DND-41 (cell line): ENCODE results near the gene RGS6.

ENCODE experiments used
- ATAC-seq: fragments of 200-7000 bp; cut with Tn5 transposase; 3 replicates; pipeline ENCODE4 v1.9.1; 2021; ENCODE audit warnings: low read depth; ENCODE audit not compliant: insufficient read depth
- DNase-seq: peaks from one replicate; pipeline ENCODE4 v3.0.0-alpha.2; 2020
- H2AFZ ChIP-seq: 2 replicates; pipeline ENCODE4 v1.6.0; 2012; ENCODE audit warnings: low read depth, low read length
- H3K27ac ChIP-seq: 2 replicates; pipeline ENCODE4 v1.5.1; 2012; ENCODE audit warnings: low read length, inconsistent platforms
- H3K27me3 ChIP-seq: fragments of 200-600 bp; sonication (generic); 2 replicates; pipeline ENCODE4 v1.6.0; 2012; ENCODE audit warnings: low read length, mild to moderate bottlenecking, inconsistent platforms; ENCODE audit not compliant: insufficient read depth, poor library complexity
- H3K36me3 ChIP-seq: 2 replicates; pipeline ENCODE4 v1.5.1; 2012; ENCODE audit warnings: low read length, inconsistent platforms; ENCODE audit not compliant: insufficient read depth
- H3K4me1 ChIP-seq: 2 replicates; pipeline ENCODE4 v1.5.1; 2012; ENCODE audit warnings: mild to moderate bottlenecking, low read length; ENCODE audit not compliant: insufficient read depth
- H3K4me2 ChIP-seq: 2 replicates; pipeline ENCODE4 v1.6.0; 2012; ENCODE audit warnings: mild to moderate bottlenecking, moderate library complexity, low read length, inconsistent platforms; ENCODE audit not compliant: insufficient read depth
- H3K4me3 ChIP-seq, 2 experiments: fragments of 200-600 bp in 1 of 2; shearing (Covaris generic) in 1 of 2; 2 replicates each; pipeline ENCODE4 v1.5.1; 2012 to 2016; ENCODE audit warnings: inconsistent platforms in 2 of 2, low read length in 2 of 2, mild to moderate bottlenecking in 2 of 2, low read depth in 1 of 2, moderate library complexity in 1 of 2
- H3K79me2 ChIP-seq: 2 replicates; pipeline ENCODE4 v1.6.0; 2012; ENCODE audit warnings: low read length, inconsistent platforms; ENCODE audit not compliant: insufficient read depth
- H3K9ac ChIP-seq: 2 replicates; pipeline ENCODE4 v1.6.0; 2012; ENCODE audit warnings: low read depth, mild to moderate bottlenecking, inconsistent platforms, low read length, moderate library complexity
- H3K9me3 ChIP-seq: 2 replicates; pipeline ENCODE4 v1.5.1; 2012; ENCODE audit warnings: low read length, moderate library complexity, mild to moderate bottlenecking, inconsistent platforms; ENCODE audit not compliant: insufficient read depth, severe bottlenecking
- H4K20me1 ChIP-seq: 2 replicates; pipeline ENCODE4 v1.6.0; 2012; ENCODE audit warnings: low read length; ENCODE audit not compliant: insufficient read depth
- CTCF ChIP-seq: IDR thresholded peaks from 2 replicates; pipeline ENCODE4 v1.5.1; 2012; ENCODE audit warnings: borderline replicate concordance, low read length, moderate library complexity, mild to moderate bottlenecking; ENCODE audit not compliant: poor library complexity, severe bottlenecking; ENCODE audit errors: extremely low read depth
- EZH2 ChIP-seq: IDR thresholded peaks from 3 replicates; pipeline ENCODE4 v1.6.1; 2012; ENCODE audit warnings: borderline replicate concordance, low read depth, mild to moderate bottlenecking, moderate library complexity, low read length, inconsistent platforms; ENCODE audit not compliant: severe bottlenecking

RGS6 gene

DNA sequence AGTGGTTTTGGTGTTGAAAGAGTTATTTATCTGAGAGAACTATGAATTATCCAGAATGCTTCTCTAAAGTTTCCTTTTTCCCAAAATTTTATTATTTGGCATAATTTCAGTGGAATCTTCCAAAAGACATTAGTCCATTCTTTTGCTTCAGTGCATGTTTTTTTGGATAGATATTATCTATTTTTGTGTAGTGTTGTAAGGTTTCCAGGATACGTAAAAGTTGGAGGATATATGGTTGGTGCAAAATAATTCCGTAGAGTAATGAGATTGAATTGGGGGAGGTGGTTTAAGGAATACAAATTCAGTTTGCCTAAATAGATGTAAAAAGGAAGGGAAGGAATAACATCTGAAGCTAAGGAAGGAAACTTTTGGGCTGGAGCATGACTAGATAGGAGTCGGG lies 186.6 kb downstream of the RGS6 start:
- TF ChIP-seq CTCF = no peak
- no peak for TF ChIP-seq EZH2
- H3K36me3 ChIP-seq = no peaks in the 10 kb centered on the region
- H3K4me1 ChIP-seq = no peaks in the 10 kb centered on the region
- H3K27me3 ChIP-seq = no peaks in the 10 kb centered on the region
- H3K9ac ChIP-seq = no peak overlapping the region
- no peak for DNase-seq
- no peak overlapping the region for H3K4me2 ChIP-seq
- no peak overlapping the region for H3K4me3 ChIP-seq
- H3K27ac ChIP-seq = no peak overlapping the region
- H3K79me2 ChIP-seq = no peaks in the 10 kb centered on the region
- no peaks in the 10 kb centered on the region for H3K9me3 ChIP-seq
- no peaks in the 10 kb centered on the region for H4K20me1 ChIP-seq
- no peak overlapping the region for H2AFZ ChIP-seq
- ATAC-seq = no peak

GRCh38 chr14:72120315-72120714 lies 188.1 kb downstream of the RGS6 start:
- Histone ChIP-seq H3K4me3 (no peak overlapping the region), H4K20me1 (no peaks in the 10 kb centered on the region), H3K27ac (no peak overlapping the region), H3K4me2 (no peak overlapping the region), H3K9me3 (no peaks in the 10 kb centered on the region), H3K79me2 (no peaks in the 10 kb centered on the region), H2AFZ (no peak overlapping the region), H3K36me3 (no peaks in the 10 kb centered on the region), H3K9ac (no peak overlapping the region), H3K27me3 (peaks cover 4% of the 10 kb centered on the region), H3K4me1 (no peaks in the 10 kb centered on the region)
- DNase-seq (no peak), ATAC-seq (no peak)
- no peak for TF ChIP-seq CTCF
- no peak for TF ChIP-seq EZH2

- Histone ChIP-seq H3K27ac (no peak overlapping the region), H3K4me1 (no peaks in the 10 kb centered on the region), H3K4me2 (no peak overlapping the region)
Observed at GRCh38 chr14:72123755-72124154, 191.5 kb downstream of the RGS6 start.

More at GRCh38 chr14:72123755-72124154, 191.5 kb downstream of the RGS6 start:
- no peak overlapping the region for H3K9ac ChIP-seq
- H3K4me3 ChIP-seq = no peak overlapping the region
- TF ChIP-seq CTCF (no peak), EZH2 (no peak)
- ATAC-seq = no peak
- H2AFZ ChIP-seq = no peak overlapping the region
- H3K27me3 ChIP-seq = peaks cover 17% of the 10 kb centered on the region
- no peaks in the 10 kb centered on the region for H4K20me1 ChIP-seq
- no peaks in the 10 kb centered on the region for H3K79me2 ChIP-seq
- no peaks in the 10 kb centered on the region for H3K9me3 ChIP-seq
- DNase-seq = no peak
- H3K36me3 ChIP-seq = no peaks in the 10 kb centered on the region
